Fibroblast of skin of scalp (primary cell): ENCODE data around the gene NOTCH2.

Experiments used
- DNase-seq: peaks from one replicate; pipeline ENCODE4 v3.0.0-alpha.2; 2013

The NOTCH2 gene

DNA sequence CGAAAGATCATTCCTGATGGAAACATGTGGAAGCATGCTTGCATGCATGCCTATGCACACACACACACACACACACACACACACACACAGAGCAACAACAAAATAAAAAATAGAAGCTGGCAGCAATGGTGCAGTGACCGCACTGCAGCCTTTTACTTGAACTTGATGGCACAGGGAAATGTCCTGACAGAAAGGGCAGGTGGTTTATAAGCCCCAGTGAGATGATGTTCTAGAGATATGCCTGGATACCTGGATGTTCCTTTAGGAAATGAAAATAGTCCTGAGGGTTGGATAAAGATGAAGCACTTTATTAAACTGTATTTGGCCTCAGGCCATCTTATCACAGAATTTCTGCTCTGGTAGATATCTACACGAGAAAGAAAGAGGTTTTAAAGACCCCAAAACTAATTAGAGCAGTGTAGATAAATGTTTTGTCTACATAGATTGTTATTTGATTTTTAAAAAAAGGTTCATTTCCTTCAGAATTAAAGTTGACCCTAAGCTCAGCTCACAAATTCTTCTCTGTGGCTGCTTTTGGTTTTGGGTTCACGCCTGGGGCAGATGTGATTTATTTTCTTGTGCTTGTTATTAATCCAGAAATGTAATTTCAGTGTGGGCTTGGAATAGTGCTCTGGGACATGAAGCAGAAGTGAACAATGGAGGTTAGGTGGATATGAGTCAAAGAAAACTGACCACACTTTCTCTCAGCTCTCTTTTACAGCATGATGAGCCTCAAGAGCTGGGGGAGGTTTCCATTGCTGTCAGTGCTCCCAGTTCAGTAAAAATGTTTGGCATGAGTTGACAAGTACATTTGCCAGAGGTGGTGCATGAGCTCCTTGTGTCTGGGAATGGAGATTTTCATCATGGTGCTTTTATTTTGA, 196.1 kb downstream of the NOTCH2 start:
- DNase-seq = peak; percentile 69

DNA sequence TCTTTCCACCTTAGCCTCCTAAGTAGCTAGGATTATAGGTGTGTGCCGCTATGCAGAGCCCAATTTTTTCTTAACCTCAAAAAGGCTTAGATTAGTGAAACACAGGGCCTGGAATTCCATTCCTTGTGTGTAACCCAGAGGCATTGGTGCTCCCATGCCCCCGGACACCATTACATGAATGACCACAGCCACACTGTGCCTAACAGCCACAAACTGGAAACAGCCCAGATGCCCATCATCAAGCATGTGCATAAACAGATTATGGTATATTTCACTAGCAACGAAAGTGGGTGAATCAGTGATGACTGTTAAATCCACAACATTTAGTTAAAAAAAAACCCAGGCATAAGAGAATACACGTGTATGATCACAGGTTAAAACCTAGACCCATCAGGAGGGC, 197.6 kb downstream of the NOTCH2 start:
- peak; percentile 15 for DNase-seq

DNA sequence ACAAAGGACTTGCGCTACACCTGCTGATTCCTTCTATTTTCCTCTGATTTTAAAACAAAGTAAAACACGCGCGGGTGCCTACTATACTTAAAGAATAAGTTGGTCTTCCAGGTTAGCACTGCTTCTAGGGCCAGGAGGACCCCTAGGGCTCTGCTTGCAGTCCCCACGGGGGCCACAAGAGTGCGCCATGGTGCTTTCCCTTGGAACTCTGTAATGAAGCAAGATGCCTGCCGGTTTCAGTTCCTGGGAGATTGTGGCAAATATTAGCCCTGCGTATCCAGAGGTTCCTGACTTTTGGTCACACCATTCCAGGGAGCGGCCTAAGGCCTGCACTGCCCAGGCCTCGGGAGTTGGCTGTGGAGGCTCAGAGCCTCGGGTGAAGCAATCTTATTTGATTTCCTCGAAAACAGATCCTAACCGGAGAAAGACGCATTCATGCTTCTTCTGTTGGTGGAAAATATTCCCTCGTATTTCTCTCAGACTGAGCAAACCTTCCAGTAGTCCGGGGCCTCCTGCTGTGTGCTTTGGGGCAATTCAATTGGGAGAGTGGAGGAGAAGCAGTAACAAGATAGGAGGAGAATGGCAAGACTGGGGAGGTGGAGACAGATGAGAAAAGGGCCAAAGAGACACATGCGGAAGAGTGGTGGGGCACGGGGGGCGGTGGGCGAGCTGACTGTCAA, 198.4 kb downstream of the NOTCH2 start:
- peak; percentile 81 for DNase-seq

GRCh38 chr1:119869995-119870394, 199.5 kb downstream of the NOTCH2 start:
- DNase-seq = no peak

DNA sequence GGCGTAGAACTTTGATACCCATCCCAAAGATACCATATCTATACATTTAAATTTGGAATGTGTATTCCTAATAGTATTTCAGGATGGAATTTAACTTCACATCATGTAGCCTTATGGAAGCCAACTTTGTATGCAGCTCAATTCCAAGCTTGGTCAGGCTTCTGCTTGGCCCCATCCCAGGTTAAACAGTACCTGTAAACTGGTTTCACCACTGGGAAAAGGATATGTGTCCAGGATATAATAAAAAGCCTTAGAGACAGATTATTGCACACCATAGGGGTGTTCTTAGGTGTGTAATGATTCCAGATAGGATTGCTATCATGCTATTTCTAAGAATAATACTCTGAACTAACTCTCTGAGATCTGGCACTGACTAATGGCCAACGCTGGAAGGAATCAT, 201.3 kb downstream of the NOTCH2 start:
- no peak for DNase-seq

DNA sequence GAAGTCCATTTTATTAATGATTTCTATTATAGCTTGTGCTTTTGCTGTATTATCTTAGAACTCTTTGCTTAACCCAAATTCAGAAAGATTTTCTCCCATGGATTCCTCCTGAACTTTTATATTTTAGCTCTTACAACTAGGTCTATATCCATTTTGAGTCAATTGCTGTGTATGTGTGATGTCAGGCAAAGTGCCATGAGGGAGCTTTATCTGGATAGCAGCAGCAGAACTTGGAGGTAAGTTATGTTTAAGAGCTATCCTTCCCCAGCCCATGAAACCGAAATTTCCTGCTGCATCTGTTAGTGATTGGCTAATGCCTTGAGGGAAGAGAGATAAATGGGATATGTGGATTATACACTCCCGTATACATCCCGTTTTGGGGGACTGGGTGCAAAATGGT, 203.0 kb downstream of the NOTCH2 start:
- DNase-seq = no peak

DNA sequence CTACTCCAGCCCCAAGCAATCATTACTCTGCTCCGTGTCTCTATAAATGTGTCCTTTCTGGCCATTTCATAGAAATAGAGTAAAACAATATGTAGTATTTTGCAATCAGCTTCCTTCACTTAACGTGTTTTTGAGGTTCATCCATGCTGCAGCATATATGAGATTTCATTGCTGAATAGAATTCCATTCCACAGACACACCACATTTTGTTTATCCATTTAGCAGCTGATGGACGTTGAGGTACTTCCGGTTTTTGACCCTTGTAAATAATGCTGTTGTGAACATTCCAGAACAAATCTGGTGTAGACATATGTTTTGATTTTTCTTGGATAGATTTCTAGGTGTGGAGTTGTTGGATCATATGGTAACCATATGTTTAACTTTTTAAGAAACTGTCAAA, 203.8 kb downstream of the NOTCH2 start:
- DNase-seq = peak; percentile 31

- no peak for DNase-seq
Measured at GRCh38 chr1:119862276-119862675, 207.2 kb downstream of the NOTCH2 start.
